Liver (tissue), 9 donors: ENCODE data around the gene CPED1. TPM values are rescaled to one million over a fixed set of nuclear protein-coding genes. Genes with fewer than 3 reads are reported as not detected.

Experiments used
- DNase-seq: peaks from one replicate; pipeline ENCODE4 v3.0.0-alpha.2; 2017; ENCODE audit warnings: low spot score
- H3K27ac ChIP-seq, 2 donors: one replicate each; pipeline ENCODE4 v1.7.0; 2013; ENCODE audit warnings: inconsistent platforms in 2 of 2, low read length in 2 of 2, control low read depth in 1 of 2, low read depth in 1 of 2, mild to moderate bottlenecking in 1 of 2
- H3K27me3 ChIP-seq, 4 donors: one replicate each; pipeline versions ENCODE4 v1.6.1 to v1.7.0; 2013; ENCODE audit warnings: low read length in 3 of 4, inconsistent platforms in 1 of 4, mild to moderate bottlenecking in 1 of 4, moderate library complexity in 1 of 4; ENCODE audit not compliant: control insufficient read depth in 4 of 4, insufficient read depth in 4 of 4
- H3K36me3 ChIP-seq, 4 donors: one replicate each; pipeline versions ENCODE4 v1.6.1 to v1.7.0; 2013; ENCODE audit warnings: low read length in 3 of 4, mild to moderate bottlenecking in 3 of 4, low read depth in 1 of 4, moderate library complexity in 1 of 4; ENCODE audit not compliant: control insufficient read depth in 4 of 4, insufficient read depth in 3 of 4
- H3K4me1 ChIP-seq, 4 donors: one replicate each; pipeline versions ENCODE4 v1.6.1 to v1.7.0; 2013; ENCODE audit warnings: low read length in 3 of 4, mild to moderate bottlenecking in 3 of 4, moderate library complexity in 1 of 4; ENCODE audit not compliant: control insufficient read depth in 4 of 4, insufficient read depth in 4 of 4
- H3K4me3 ChIP-seq, 3 donors: one replicate each; pipeline versions ENCODE4 v1.6.1 to v1.7.0; 2013; ENCODE audit warnings: low read length in 3 of 3, control low read depth in 1 of 3, low read depth in 1 of 3, mild to moderate bottlenecking in 1 of 3
- H3K9ac ChIP-seq, 2 donors: one replicate each; pipeline ENCODE4 v1.7.0; 2013; ENCODE audit warnings: low read length in 2 of 2, mild to moderate bottlenecking in 2 of 2, moderate library complexity in 2 of 2, control low read depth in 1 of 2, low read depth in 1 of 2
- H3K9me3 ChIP-seq, 4 donors: one replicate each; pipeline versions ENCODE4 v1.6.1 to v1.7.0; 2013; ENCODE audit warnings: low read length in 3 of 4; ENCODE audit not compliant: control insufficient read depth in 4 of 4
- EGR1 ChIP-seq, 2 donors: IDR thresholded peaks; 2 replicates each; pipeline ENCODE4 v1.6.1; 2016 to 2018; ENCODE audit warnings: antibody characterized with exemption in 2 of 2, low read depth in 2 of 2
- FOXA1 ChIP-seq: IDR thresholded peaks from 2 replicates; pipeline ENCODE4 v1.6.1; 2016; ENCODE audit warnings: antibody characterized with exemption
- FOXA2 ChIP-seq: IDR thresholded peaks from 2 replicates; pipeline ENCODE4 v1.6.1; 2016; ENCODE audit warnings: antibody characterized with exemption
- GABPA ChIP-seq, 2 donors: IDR thresholded peaks in 1 of 2; conservative IDR thresholded peaks in 1 of 2; 2 replicates each; pipeline ENCODE4 v1.6.1; 2016; ENCODE audit warnings: antibody characterized with exemption in 2 of 2, mild to moderate bottlenecking in 1 of 2, moderate library complexity in 1 of 2
- HNF4A ChIP-seq, 2 donors: conservative IDR thresholded peaks; 2 replicates each; pipeline ENCODE4 v1.6.1; 2016; ENCODE audit warnings: antibody characterized with exemption in 2 of 2, mild to moderate bottlenecking in 2 of 2
- HNF4G ChIP-seq: IDR thresholded peaks from 2 replicates; pipeline ENCODE4 v1.6.1; 2016; ENCODE audit warnings: antibody characterized with exemption
- JUND ChIP-seq, 2 donors: IDR thresholded peaks; 2 replicates each; pipeline ENCODE4 v1.6.1; 2016; ENCODE audit warnings: antibody characterized with exemption in 2 of 2
- NR2F2 ChIP-seq: IDR thresholded peaks from 2 replicates; pipeline ENCODE4 v1.6.1; 2016; ENCODE audit warnings: antibody characterized with exemption
- RAD21 ChIP-seq, 2 donors: IDR thresholded peaks; 2 replicates each; pipeline ENCODE4 v1.6.1; 2016; ENCODE audit warnings: antibody characterized with exemption in 2 of 2, mild to moderate bottlenecking in 2 of 2
- RXRA ChIP-seq, 2 donors: IDR thresholded peaks; 2 replicates each; pipeline ENCODE4 v1.6.1; 2017 to 2018; ENCODE audit warnings: antibody characterized with exemption in 2 of 2, mild to moderate bottlenecking in 1 of 2
- SP1 ChIP-seq: IDR thresholded peaks from 2 replicates; pipeline ENCODE4 v1.6.1; 2018; ENCODE audit warnings: antibody characterized with exemption, mild to moderate bottlenecking
- YY1 ChIP-seq: IDR thresholded peaks from 2 replicates; pipeline ENCODE4 v1.6.1; 2016; ENCODE audit warnings: antibody characterized with exemption, mild to moderate bottlenecking
- whole genome bisulfite sequencing: extraction: QIAGEN DNeasy Blood & Tissue Kit; methylation state at CpG from one replicate; pipeline ENCODE4 v1.1.7; 2013; 5-methylcytosine and 5-hydroxymethylcytosine counted together
- polyA plus RNA-seq, 2 donors: library from polyadenylated mRNA; stranded (reverse) in 1 of 2; unstranded in 1 of 2; fragments of 200-250 nt in 1 of 2; fragments of >200 nt in 1 of 2; fragmentation: Nextera tagmentation in 1 of 2; extraction: Ambion mirVana in 1 of 2; gene quantifications; one replicate each; pipeline versions ENCODE4 v1.2.1 to v1.2.3, GENCODE V29; 2013 to 2015
- total RNA-seq, 2 donors: library from RNA; depleted of rRNA; stranded (reverse); fragments of >200 nt; gene quantifications; one replicate each; pipeline ENCODE4 v1.2.3, GENCODE V29; 2014
- TF ChIP-seq, protein P1 (sequence below): fragments of 150-350 bp; IDR thresholded peaks from 2 replicates; pipeline ENCODE4 v1.5.1; 2017; ENCODE audit warnings: improper control_type of control experiment, low read depth, low read length; ENCODE audit not compliant: missing input control
- TF ChIP-seq, protein P2 (sequence below): IDR thresholded peaks from 2 replicates; pipeline ENCODE4 v1.6.1; 2016; ENCODE audit warnings: antibody characterized with exemption
- TF ChIP-seq, protein P3 (sequence below): IDR thresholded peaks from 2 replicates; pipeline ENCODE4 v1.6.1; 2016; ENCODE audit warnings: antibody characterized with exemption
- donor health status: healthy.
- donor health status: healthy.
- donor health status: healthy.
- donor health status: healthy.
- donor health status: healthy.

CPED1 gene
- total and polyA plus RNA-seq, 4 donors = 8.5 to 58.0 (median 14.6) TPM

DNA sequence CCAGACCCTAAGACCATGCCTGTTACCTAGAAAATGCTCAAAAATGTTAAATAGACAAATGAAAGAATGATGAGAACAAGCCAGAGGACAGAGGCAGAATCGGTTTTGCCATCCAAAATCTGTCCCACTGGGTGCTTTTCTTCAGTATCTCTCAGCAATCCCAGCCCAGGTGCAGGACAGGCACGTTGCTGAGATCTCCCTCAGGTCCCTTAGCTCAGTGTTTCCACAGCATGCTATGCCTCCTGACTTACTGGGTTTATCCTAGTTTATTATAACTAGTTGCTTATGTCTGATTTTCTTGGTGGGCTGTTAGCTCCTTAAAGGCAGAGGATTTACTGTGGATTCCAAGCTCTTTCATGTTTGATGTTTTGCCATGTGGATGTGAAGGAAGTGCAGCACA lies 20.3 kb downstream of the CPED1 start:
- Histone ChIP-seq H3K9me3 (no peaks in the 10 kb centered on the region), H3K4me1 (peaks cover 0 to 23% (median 12%) of the 10 kb centered on the region in 4 donors), H3K4me3 (no peak overlapping the region), H3K9ac (no peak overlapping the region), H3K36me3 (no peaks in the 10 kb centered on the region), H3K27me3 (no peaks in the 10 kb centered on the region), H3K27ac (no peak overlapping the region)
- TF ChIP-seq FOXA2 (no peak), FOXA1 (no peak), RAD21 (IDR thresholded peaks at IDR 0.05) (no peak), SP1 (no peak)
- no peak for DNase-seq
- 90% methylated on average over 2 of the region's 2 CpGs for WGBS

DNA sequence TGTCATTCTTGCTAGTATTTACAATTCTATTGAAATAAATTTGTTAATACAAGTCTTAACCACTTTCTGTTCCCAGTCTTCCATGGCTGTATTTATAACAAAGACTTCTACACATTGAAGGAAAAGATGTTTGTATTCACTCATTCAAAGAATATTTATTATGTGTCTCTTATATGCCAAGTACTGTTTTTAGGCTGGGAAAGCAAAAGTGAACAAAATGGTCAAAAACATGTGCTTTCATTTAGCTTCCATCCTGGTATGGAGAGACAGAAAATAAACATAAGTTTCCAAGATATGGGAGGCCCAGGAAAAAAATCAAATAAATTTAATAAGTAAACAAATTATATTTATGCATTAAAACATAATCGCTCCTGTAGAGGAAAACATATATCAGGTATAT lies 22.9 kb downstream of the CPED1 start:
- 97% methylated on average over 1 of the region's 1 CpG for WGBS

DNA sequence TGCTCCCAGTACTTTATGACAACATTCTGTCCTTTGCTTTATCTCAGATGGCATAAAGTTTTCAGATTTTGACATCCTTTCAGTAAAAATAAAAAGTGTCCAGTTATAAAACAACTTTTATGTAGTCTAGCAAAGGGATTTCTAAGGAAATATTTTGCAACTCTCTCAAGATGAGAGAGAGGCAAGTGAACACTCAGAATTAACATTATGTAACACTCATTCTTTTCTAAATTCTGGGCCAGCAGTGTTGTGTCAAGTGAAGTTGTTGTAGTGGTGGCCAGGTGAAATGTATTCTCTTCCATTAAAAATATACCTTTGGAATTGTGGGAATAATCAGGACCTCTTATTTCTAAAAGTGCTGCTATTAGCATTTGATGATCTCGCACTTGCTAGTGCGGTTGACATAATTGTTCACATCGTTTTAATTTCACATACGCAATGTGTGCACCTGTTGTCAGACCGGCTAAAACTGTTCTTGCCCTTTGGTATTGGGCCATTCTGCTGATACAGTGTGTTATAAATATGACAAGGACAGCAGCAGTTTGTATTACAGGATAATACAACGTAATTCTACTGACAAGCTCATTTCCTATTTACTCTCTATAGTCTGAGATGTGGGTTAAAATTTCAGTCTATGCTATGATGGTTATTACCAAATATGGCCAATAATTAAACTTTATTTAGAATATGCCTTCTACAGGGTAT lies 23.8 kb downstream of the CPED1 start:
- no peaks in the 10 kb centered on the region for H3K9me3 ChIP-seq
- H3K4me3 ChIP-seq = no peak overlapping the region
- 88% methylated on average over 6 of the region's 6 CpGs for WGBS
- no peak overlapping the region for H3K9ac ChIP-seq
- TF ChIP-seq YY1 = no peak
- no peak for TF ChIP-seq RAD21 (IDR thresholded peaks at IDR 0.05)
- TF ChIP-seq, protein P1, sequence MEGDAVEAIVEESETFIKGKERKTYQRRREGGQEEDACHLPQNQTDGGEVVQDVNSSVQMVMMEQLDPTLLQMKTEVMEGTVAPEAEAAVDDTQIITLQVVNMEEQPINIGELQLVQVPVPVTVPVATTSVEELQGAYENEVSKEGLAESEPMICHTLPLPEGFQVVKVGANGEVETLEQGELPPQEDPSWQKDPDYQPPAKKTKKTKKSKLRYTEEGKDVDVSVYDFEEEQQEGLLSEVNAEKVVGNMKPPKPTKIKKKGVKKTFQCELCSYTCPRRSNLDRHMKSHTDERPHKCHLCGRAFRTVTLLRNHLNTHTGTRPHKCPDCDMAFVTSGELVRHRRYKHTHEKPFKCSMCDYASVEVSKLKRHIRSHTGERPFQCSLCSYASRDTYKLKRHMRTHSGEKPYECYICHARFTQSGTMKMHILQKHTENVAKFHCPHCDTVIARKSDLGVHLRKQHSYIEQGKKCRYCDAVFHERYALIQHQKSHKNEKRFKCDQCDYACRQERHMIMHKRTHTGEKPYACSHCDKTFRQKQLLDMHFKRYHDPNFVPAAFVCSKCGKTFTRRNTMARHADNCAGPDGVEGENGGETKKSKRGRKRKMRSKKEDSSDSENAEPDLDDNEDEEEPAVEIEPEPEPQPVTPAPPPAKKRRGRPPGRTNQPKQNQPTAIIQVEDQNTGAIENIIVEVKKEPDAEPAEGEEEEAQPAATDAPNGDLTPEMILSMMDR = no peak
- TF ChIP-seq NR2F2 = no peak
- no peak for TF ChIP-seq FOXA1
- TF ChIP-seq HNF4A (conservative IDR thresholded peaks at IDR 0.05) = no peak
- TF ChIP-seq, protein P2, sequence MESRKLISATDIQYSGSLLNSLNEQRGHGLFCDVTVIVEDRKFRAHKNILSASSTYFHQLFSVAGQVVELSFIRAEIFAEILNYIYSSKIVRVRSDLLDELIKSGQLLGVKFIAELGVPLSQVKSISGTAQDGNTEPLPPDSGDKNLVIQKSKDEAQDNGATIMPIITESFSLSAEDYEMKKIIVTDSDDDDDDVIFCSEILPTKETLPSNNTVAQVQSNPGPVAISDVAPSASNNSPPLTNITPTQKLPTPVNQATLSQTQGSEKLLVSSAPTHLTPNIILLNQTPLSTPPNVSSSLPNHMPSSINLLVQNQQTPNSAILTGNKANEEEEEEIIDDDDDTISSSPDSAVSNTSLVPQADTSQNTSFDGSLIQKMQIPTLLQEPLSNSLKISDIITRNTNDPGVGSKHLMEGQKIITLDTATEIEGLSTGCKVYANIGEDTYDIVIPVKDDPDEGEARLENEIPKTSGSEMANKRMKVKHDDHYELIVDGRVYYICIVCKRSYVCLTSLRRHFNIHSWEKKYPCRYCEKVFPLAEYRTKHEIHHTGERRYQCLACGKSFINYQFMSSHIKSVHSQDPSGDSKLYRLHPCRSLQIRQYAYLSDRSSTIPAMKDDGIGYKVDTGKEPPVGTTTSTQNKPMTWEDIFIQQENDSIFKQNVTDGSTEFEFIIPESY = no peak
- TF ChIP-seq RXRA (IDR thresholded peaks at IDR 0.05) = no peak
- no peak for TF ChIP-seq FOXA2
- TF ChIP-seq JUND (IDR thresholded peaks at IDR 0.05) = no peak
- TF ChIP-seq SP1 = no peak
- TF ChIP-seq, protein P3, sequence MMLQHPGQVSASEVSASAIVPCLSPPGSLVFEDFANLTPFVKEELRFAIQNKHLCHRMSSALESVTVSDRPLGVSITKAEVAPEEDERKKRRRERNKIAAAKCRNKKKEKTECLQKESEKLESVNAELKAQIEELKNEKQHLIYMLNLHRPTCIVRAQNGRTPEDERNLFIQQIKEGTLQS = no peak
- no peak for TF ChIP-seq EGR1 (IDR thresholded peaks at IDR 0.05; ENCODE audit: low read depth in 2 of 2)
- TF ChIP-seq HNF4G = no peak
- no peak for TF ChIP-seq GABPA (IDR thresholded peaks at IDR 0.05 in 1 of 2, conservative IDR thresholded peaks at IDR 0.05 in 1 of 2)
- DNase-seq = no peak
- no peaks in the 10 kb centered on the region for H3K27me3 ChIP-seq
- peaks cover 0 to 10% (median 2%) of the 10 kb centered on the region in 4 donors for H3K36me3 ChIP-seq
- peaks cover 0 to 9% (median 4%) of the 10 kb centered on the region in 4 donors for H3K4me1 ChIP-seq
- H3K27ac ChIP-seq = no peak overlapping the region

More for the DNA sequence above, 22.9 kb downstream of the CPED1 start:
- H3K4me3 ChIP-seq = no peak overlapping the region
- TF ChIP-seq, protein P1 = no peak
- TF ChIP-seq EGR1 (IDR thresholded peaks at IDR 0.05; ENCODE audit: low read depth in 2 of 2) (no peak), HNF4A (conservative IDR thresholded peaks at IDR 0.05) (no peak), RXRA (IDR thresholded peaks at IDR 0.05) (no peak)
- TF ChIP-seq, protein P3 = no peak
- peaks cover 0 to 5% (median 2%) of the 10 kb centered on the region in 4 donors for H3K36me3 ChIP-seq
- H3K4me1 ChIP-seq = peaks cover 0 to 15% (median 4%) of the 10 kb centered on the region in 4 donors
- H3K27ac ChIP-seq = no peak overlapping the region
- no peak overlapping the region for H3K9ac ChIP-seq
- no peak for DNase-seq
- H3K9me3 ChIP-seq = no peaks in the 10 kb centered on the region
- no peaks in the 10 kb centered on the region for H3K27me3 ChIP-seq
